Astrocyte (in vitro differentiated cells and primary cell): ENCODE results near the gene LCLAT1. TPM values are rescaled to one million over a fixed set of nuclear protein-coding genes. Genes with fewer than 3 reads are reported as not detected.

Source experiments
- DNase-seq: peaks from one replicate; pipeline ENCODE4 v3.0.0-alpha.2; 2010; ENCODE audit warnings: low read depth
- FAIRE-seq: peaks from 2 replicates; lab custom pipeline; 2011; peaks lifted over from hg19 to GRCh38; lab: Jason Lieb, UNC
- H2AFZ ChIP-seq: 2 replicates; pipeline ENCODE4 v1.6.0; 2012; ENCODE audit warnings: low read depth, low read length, inconsistent platforms
- H3K27ac ChIP-seq: 2 replicates; pipeline ENCODE4 v1.5.1; 2011; ENCODE audit warnings: low read depth, low read length, inconsistent platforms
- H3K27me3 ChIP-seq: 2 replicates; pipeline ENCODE4 v1.6.0; 2011; ENCODE audit warnings: low read length, inconsistent platforms; ENCODE audit not compliant: insufficient read depth
- H3K36me3 ChIP-seq: 2 replicates; pipeline ENCODE4 v1.5.1; 2011; ENCODE audit warnings: low read length, inconsistent platforms; ENCODE audit not compliant: insufficient read depth
- H3K4me1 ChIP-seq: 2 replicates; pipeline ENCODE4 v1.5.1; 2011; ENCODE audit warnings: low read length, inconsistent platforms; ENCODE audit not compliant: insufficient read depth
- H3K4me2 ChIP-seq: 2 replicates; pipeline ENCODE4 v1.6.0; 2012; ENCODE audit warnings: low read length, inconsistent platforms
- H3K4me3 ChIP-seq: 2 replicates; pipeline ENCODE4 v1.5.1; 2011; ENCODE audit warnings: low read depth, mild to moderate bottlenecking, low read length, inconsistent platforms; ENCODE audit not compliant: insufficient read depth
- H3K79me2 ChIP-seq: 2 replicates; pipeline ENCODE4 v1.6.0; 2012; ENCODE audit warnings: mild to moderate bottlenecking, low read length, inconsistent platforms; ENCODE audit not compliant: insufficient read depth
- H3K9ac ChIP-seq: 2 replicates; pipeline ENCODE4 v1.6.0; 2012; ENCODE audit warnings: mild to moderate bottlenecking, low read length, inconsistent platforms
- H3K9me3 ChIP-seq: 2 replicates; pipeline ENCODE4 v1.5.1; 2012; ENCODE audit warnings: low read depth, mild to moderate bottlenecking, low read length, inconsistent platforms; ENCODE audit not compliant: insufficient read depth
- H4K20me1 ChIP-seq: 2 replicates; pipeline ENCODE4 v1.6.0; 2012; ENCODE audit warnings: low read length, inconsistent platforms; ENCODE audit not compliant: insufficient read depth
- H3K27ac Mint-ChIP-seq: one replicate; pipeline ENCODE4 v1.8.0; 2021; ENCODE audit warnings: mild to moderate bottlenecking, mixed read lengths; ENCODE audit not compliant: unreplicated experiment
- H3K27me3 Mint-ChIP-seq: one replicate; pipeline ENCODE4 v1.8.0; 2021; ENCODE audit warnings: low read depth, mixed read lengths; ENCODE audit not compliant: unreplicated experiment
- H3K36me3 Mint-ChIP-seq: one replicate; pipeline ENCODE4 v1.8.0; 2021; ENCODE audit warnings: low read depth, mixed read lengths; ENCODE audit not compliant: unreplicated experiment
- H3K4me1 Mint-ChIP-seq: one replicate; pipeline ENCODE4 v1.8.0; 2021; ENCODE audit warnings: low read depth, mixed read lengths; ENCODE audit not compliant: unreplicated experiment
- H3K4me3 Mint-ChIP-seq: one replicate; pipeline ENCODE4 v1.8.0; 2021; ENCODE audit warnings: mild to moderate bottlenecking, moderate library complexity, mixed read lengths; ENCODE audit not compliant: unreplicated experiment
- H3K9me3 Mint-ChIP-seq: one replicate; pipeline ENCODE4 v1.8.0; 2021; ENCODE audit warnings: mild to moderate bottlenecking, mixed read lengths; ENCODE audit not compliant: unreplicated experiment
- EZH2 ChIP-seq: IDR thresholded peaks from 2 replicates; pipeline ENCODE4 v1.6.1; 2012; ENCODE audit warnings: mild to moderate bottlenecking, low read length, inconsistent platforms; ENCODE audit not compliant: insufficient read depth
- total RNA-seq: library from RNA; stranded (reverse); gene quantifications from 2 replicates; pipeline ENCODE4 v1.2.1, GENCODE V29; 2021
- TF ChIP-seq, protein P1 (sequence below): IDR thresholded peaks from 2 replicates; pipeline ENCODE4 v1.5.1; 2011; ENCODE audit warnings: low read depth, mild to moderate bottlenecking, inconsistent platforms, low read length, moderate library complexity; ENCODE audit not compliant: insufficient read depth

The LCLAT1 gene
- total RNA-seq, 1 donor from 2014 or later, result 17.5 TPM

DNA sequence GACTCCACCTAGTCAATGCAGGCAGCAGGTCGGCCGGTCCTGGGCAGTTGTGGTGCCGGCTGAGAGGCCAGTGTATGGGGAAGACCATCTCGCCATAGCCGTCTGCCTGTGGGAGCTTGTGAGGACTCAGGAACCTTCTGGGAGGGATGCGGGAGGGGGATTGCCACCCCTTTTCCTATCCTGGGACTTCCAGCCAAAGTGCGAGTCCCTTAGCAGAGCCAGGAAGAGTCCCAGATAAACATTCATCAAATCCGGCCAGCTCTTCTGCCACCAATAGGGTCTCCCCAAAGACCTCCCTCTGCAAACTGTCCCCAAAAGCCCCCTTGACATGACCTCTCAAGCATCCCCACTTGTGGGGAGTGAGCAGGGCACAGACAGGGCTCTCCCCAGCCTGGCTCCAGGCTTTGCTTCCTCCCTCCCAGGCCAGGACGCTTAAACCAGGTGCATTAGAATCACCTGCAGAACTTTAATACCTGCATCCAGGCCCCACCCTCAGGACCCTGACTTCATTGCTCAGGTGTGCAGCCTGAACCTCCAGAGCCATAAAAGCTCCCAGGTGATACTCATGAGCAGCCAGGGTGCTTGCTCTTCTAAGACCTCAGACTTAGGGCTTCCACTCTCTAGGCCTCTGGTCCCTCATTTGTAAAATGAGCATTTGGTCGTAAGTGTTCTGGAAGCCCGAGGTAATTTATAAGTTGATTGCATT lies 200.9 kb downstream of the LCLAT1 start:
- Mint-ChIP-seq H3K36me3 (peaks cover 2% of the 10 kb centered on the region), H3K27me3 (peaks cover 5% of the 10 kb centered on the region), H3K27ac (no peak overlapping the region), H3K4me1 (peaks cover 3% of the 10 kb centered on the region), H3K4me3 (no peak overlapping the region), H3K9me3 (no peaks in the 10 kb centered on the region)
- FAIRE-seq (no peak), DNase-seq (no peak)
- Histone ChIP-seq H3K9ac (no peak overlapping the region), H3K27ac (no peak overlapping the region), H3K36me3 (no peaks in the 10 kb centered on the region), H3K9me3 (no peaks in the 10 kb centered on the region), H3K79me2 (no peaks in the 10 kb centered on the region), H4K20me1 (no peaks in the 10 kb centered on the region), H3K4me3 (no peak overlapping the region), H3K4me1 (no peaks in the 10 kb centered on the region), H3K4me2 (no peak overlapping the region), H2AFZ (no peak overlapping the region), H3K27me3 (no peaks in the 10 kb centered on the region)
- TF ChIP-seq, protein P1, sequence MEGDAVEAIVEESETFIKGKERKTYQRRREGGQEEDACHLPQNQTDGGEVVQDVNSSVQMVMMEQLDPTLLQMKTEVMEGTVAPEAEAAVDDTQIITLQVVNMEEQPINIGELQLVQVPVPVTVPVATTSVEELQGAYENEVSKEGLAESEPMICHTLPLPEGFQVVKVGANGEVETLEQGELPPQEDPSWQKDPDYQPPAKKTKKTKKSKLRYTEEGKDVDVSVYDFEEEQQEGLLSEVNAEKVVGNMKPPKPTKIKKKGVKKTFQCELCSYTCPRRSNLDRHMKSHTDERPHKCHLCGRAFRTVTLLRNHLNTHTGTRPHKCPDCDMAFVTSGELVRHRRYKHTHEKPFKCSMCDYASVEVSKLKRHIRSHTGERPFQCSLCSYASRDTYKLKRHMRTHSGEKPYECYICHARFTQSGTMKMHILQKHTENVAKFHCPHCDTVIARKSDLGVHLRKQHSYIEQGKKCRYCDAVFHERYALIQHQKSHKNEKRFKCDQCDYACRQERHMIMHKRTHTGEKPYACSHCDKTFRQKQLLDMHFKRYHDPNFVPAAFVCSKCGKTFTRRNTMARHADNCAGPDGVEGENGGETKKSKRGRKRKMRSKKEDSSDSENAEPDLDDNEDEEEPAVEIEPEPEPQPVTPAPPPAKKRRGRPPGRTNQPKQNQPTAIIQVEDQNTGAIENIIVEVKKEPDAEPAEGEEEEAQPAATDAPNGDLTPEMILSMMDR, result no peak
- TF ChIP-seq EZH2, result no peak

DNA sequence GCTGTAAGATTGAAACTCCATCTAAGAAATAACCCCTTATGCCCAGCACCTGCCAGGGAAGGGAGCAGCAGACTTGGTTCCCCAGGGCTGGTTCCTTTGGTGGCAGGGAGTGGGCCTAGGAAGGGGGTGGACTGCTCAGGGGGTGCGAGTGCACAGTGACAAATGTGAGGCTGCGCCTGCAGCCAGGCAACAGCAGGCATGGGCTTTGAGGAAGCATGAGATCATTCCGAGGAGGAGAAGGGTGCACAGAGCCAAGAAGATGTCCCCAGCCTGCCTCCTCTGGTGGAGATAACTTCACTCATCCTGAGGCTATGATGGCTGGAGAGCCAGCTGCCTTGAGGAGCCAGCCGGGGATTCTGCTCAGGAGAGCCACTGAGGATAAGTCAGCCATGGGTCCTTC lies 202.2 kb downstream of the LCLAT1 start:
- Mint-ChIP-seq H3K9me3 (no peaks in the 10 kb centered on the region), H3K27me3 (peaks cover 5% of the 10 kb centered on the region), H3K4me1 (peaks cover 7% of the 10 kb centered on the region), H3K27ac (no peak overlapping the region), H3K4me3 (no peak overlapping the region), H3K36me3 (peaks cover 2% of the 10 kb centered on the region)
- H3K9ac ChIP-seq, result no peak overlapping the region
- H3K4me1 ChIP-seq, result peaks cover 5% of the 10 kb centered on the region
- no peak overlapping the region for H2AFZ ChIP-seq
- no peaks in the 10 kb centered on the region for H4K20me1 ChIP-seq
- H3K36me3 ChIP-seq, result no peaks in the 10 kb centered on the region
- DNase-seq (no peak), FAIRE-seq (no peak)
- no peaks in the 10 kb centered on the region for H3K9me3 ChIP-seq
- no peak overlapping the region for H3K4me2 ChIP-seq
- no peak for TF ChIP-seq EZH2
- TF ChIP-seq, protein P1, result no peak
- H3K27ac ChIP-seq, result no peak overlapping the region
- no peaks in the 10 kb centered on the region for H3K27me3 ChIP-seq
- no peaks in the 10 kb centered on the region for H3K79me2 ChIP-seq
- no peak overlapping the region for H3K4me3 ChIP-seq

DNA sequence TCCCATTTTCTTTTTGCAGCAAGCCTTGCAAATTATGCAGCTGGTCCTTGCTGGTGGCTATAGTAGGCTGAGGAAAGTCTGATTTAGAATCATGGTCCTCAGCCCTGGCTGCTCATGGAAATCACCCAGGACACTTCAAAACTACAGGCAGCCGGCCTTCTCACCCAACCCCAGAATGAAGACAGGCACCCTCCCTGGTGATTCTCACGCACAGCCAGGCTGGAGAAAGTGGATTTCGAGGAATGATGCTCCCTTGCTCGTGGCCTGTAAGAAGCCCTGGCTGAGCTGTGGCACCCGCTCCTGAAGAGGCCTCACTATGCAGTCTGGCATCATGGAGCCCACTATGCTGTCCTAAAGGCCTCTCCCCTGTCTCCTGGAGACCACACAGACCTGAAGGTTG lies 202.8 kb downstream of the LCLAT1 start:
- H3K9me3 ChIP-seq, result no peaks in the 10 kb centered on the region
- FAIRE-seq (no peak), DNase-seq (no peak)
- no peaks in the 10 kb centered on the region for H3K9me3 Mint-ChIP-seq
- no peaks in the 10 kb centered on the region for H3K79me2 ChIP-seq
- peaks cover 3% of the 10 kb centered on the region for H3K27me3 Mint-ChIP-seq
- H2AFZ ChIP-seq, result no peak overlapping the region
- H3K4me1 Mint-ChIP-seq, result peaks cover 8% of the 10 kb centered on the region
- no peak overlapping the region for H3K4me2 ChIP-seq
- H3K27me3 ChIP-seq, result no peaks in the 10 kb centered on the region
- no peak for TF ChIP-seq EZH2
- TF ChIP-seq, protein P1, result no peak
- no peak overlapping the region for H3K27ac ChIP-seq
- H3K4me1 ChIP-seq, result peaks cover 6% of the 10 kb centered on the region
- no peak overlapping the region for H3K4me3 Mint-ChIP-seq
- no peaks in the 10 kb centered on the region for H3K36me3 ChIP-seq
- no peak overlapping the region for H3K9ac ChIP-seq
- H3K27ac Mint-ChIP-seq, result no peak overlapping the region
- H3K4me3 ChIP-seq, result no peak overlapping the region
- peaks cover 2% of the 10 kb centered on the region for H3K36me3 Mint-ChIP-seq
- no peaks in the 10 kb centered on the region for H4K20me1 ChIP-seq
